Activated CD8-positive, alpha-beta memory T cell treated with anti-CD3 and anti-CD28 coated beads for 24 hours (primary cell): Measurements from ENCODE around the gene LYPD6.
"Not testable (repeated sequence)": the region's sequence is repeated elsewhere in the genome, so short reads cannot be mapped to it uniquely, and the experiment has no call there.

Source experiments
- DNase-seq: peaks from one replicate; pipeline ENCODE4 v3.0.0-alpha.2; 2020

The LYPD6 gene

DNA sequence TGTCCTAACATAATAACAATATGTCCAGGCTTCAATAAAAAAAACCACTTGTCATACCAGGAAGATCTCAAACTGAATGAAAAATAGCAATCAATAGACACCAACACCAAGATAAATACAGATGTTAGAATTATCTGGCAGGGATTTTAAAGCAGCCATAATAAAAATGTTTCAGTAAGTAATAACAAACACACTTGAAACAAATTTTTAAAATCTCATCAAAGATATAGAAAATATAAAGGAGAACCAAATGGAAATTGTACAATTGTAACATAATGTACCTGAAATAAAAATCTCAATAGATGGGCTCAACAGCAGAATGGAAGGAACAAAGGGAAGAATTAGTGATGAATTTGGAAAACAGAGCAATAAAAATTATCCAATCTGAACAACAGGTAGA lies 128.1 kb downstream of the LYPD6 start:
- no peak for DNase-seq

DNA sequence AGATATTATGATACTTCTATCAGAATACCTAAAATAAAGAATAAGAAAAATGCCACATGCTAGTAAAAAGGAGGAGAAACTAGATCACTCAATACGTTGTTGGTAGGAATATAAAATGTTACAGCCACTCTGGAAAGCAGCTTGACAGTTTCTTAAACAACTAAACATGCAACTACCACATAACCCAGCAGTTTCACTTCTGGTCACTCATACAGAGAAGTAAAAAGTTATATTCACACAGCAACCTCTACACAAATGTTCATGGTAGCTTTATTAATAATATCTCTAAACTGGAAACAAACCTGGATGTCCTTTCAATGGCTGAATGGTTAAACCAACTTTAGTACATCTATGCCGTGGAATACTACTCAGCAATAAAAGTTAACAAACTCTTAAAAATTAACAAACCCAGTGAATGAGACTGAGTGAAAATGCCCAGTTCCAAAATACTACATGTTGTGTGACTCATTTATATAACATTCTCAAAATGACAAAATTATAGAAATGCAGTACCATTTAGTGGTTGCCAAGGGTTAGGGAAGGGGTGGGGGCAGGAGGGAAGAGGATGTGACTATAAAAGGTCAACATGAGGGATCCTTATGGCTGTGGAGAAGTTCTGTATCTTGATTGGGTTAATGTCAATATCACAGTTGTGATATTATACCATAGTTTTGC lies 133.1 kb downstream of the LYPD6 start:
- DNase-seq = no peak

DNA sequence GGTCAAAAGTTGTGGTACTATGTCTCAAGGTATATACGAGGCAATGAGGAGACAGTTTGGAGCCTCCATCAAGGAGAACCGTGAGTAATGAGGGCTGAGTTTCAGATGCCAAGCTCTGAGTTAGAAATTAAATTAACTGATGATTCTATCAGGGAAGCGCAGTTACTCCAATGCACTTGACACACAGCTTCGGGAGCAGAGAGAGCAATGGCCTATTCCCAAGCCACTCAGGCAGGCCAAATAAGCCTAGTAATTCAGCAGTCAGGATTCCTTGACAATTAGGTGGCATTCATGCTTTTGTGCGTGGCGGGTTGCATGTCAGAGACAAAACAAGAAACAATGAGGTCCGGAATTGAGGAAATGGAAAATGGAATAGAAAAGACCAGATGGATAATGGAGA lies 134.0 kb downstream of the LYPD6 start:
- no peak for DNase-seq

DNA sequence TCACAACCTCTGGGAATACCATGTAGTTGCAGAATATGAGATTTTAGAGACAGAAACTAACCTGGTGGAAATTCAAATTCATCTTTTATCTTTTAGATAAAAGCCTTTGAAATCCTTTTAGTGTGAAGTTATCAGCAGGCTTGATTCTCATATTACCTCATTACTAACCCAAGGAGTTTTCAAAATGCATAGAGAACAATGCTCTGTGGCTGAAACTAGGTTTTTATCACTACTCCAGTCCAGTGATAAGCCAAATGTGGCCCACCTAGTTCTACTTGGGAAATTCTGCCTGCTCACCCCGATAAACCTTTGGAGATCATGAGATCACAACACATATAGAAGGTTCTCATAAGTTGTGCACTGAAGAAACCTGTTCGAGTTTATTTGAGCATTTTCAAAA lies 135.5 kb downstream of the LYPD6 start:
- no peak for DNase-seq

DNA sequence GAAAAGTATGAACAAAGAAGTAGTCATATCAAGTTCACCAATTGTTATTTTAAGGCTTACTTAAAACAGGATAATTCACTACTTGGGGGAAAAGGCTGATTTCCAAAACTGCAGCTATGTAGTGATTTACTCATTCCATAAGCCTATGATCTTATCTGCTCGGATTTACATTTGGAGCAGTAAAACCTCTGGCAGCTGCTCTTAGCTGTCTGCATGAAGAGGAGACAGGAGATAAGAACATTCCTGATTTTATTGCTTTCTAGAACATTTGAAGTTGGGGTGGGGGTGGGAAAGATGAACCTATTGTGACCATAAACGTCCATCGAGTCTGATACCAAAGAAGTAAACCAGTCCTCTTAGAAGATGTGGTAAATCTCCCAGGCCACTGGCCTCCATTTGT lies 136.2 kb downstream of the LYPD6 start:
- no peak for DNase-seq

DNA sequence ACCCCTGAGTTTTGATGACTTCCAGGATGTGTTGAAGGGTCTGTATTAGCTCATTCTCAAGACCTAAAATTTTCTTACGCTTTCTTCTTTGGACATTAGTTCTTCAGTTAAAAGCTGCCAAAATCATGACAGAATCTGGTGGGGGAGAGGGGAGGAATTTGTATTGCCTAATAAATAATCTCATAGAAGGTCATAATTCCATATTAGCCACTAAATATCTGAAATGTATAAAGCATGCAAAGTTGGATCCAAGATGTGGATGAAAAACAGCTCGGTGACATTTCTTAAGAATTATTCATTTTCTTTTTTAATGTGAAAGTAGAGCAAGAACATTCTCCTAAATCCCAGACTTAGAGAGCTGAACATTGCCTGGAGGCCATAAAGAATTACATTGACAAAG lies 137.0 kb downstream of the LYPD6 start:
- DNase-seq = no peak

DNA sequence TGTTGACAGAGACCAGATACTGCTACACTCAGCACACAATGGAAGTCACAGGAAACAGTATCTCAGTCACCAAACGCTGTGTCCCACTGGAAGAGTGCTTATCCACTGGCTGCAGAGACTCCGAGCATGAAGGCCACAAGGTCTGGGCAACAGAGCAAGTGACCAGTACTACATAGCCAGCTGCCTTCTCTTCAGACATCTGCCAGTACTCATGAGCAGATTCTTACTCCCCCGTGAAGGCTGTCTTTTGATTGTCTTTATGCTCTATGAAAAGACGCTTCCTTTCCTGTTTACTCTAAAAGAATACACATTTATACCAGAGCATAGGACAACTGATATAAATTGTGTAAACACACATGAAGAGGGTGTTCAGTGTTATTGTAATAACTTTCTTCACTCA lies 138.2 kb downstream of the LYPD6 start:
- DNase-seq = no peak

DNA sequence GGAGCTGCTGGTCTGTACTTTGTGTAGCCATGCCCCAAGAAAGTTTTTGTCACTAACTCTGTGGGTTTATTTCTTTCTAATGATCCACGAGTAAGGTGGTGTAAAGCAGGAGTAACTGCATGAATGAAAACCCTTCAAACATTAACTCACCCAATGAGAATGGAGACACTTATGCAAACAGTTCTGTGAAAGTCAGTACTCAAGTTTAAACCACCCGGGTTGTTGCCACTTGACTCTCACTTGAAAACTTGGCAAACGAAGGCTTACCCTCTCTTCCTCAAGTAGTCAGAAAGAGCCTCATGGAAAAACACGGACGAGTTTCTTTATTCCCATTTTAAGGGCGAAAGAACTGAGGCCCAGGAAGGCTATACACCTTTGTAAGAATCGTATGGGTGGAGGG lies 139.7 kb downstream of the LYPD6 start:
- no peak for DNase-seq

DNA sequence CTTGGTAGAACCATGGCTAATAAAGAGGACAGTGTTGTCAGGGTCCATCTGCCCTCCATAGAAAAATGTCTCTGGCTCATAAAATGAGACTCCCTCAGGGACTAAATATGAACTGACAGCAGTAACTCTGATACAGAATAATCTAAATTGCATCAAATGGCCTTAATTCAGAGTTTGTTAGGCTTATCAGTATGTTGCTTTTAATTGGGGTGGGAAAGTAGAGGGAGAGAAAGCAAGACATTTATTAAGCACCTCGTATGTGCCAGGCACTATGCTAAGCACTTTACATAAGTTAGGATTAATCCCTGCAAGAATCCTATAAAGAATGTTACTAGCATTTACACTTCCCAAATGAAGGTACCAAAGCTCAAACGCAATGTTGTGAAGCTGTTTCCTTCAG lies 142.0 kb downstream of the LYPD6 start:
- DNase-seq = no peak

DNA sequence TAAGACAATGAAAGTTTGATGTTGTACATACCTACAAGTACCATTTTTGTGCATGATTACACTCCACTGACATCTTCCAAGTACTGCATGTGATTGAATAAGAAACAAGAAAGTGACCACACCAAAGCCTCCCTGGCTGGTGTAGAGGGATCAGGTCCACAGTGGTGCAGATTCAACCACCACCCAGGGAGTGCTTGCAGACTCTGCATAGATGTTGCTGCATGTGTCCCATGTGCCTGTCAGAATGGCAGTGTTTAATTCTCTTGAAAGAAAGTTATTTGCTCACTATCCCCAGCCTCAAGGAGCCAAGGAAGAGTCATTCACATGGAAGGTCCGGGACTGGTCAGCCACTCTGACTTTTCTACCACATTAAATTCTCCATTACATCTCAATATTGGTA lies 142.7 kb downstream of the LYPD6 start:
- DNase-seq = no peak

DNA sequence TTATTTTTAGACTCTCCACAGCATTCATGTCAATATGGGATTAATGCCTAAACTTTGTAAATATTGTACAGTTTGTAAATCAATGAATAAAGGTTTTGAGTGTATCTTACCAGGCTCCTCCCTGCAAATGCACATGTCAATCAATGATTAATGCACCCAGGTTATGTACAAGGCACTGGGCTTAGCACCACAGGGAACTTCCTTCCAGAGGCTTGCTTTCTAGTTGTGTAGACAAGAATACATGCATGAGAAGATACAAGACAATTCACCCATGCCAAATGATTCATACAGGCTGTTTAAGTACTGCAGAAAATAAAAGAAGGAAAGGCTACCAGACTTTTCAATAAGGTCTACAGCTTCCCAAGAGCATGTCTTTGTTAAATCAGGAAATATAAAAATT lies 143.1 kb downstream of the LYPD6 start:
- DNase-seq = no peak

DNA sequence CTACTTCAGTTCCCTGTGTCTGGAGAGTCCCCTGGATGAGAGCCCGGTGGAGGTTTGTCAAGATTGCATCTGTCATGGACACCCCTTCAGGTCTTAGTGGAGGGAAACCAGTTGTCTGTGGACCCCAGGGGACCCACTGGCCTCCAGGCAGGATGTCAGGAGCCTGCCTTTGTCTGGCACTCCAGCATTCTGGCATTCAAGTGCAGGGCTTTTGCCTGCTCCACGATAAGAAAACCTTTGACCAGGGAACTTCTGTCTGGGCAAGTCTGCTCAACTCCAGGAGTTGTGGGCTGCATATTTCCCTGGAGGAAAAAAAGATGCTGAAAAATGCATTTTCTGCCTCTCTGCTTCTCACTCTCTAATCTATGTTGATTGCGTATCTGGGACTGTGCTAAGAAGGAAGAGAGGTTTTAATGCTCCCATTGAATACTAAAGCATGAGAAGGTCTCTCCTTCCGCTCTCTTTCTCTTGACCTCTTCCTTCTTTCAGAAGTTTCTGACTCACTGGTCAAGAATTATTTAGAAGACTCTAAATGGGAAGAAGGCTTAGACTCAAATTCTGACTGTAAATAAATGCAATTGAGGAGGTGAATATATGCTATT lies 152.7 kb downstream of the LYPD6 start:
- no peak for DNase-seq

DNA sequence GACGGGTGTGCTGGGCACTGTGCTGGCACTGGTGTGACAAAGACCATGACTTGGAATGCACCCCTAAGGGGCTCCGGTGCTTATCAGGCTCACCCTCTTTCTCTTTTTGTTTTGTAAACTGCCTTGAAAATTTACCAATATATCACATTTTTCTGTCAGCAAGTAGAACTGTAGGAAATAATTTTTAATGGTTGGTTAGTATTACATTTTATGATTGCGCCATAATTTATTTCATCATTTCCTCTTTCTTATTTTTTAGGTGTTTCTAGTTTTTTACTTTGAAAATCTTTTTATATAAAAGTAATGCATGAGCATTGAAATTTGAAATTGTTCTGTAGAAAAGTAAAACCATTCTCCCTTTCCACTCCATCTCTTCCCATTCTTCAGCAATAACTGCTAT lies 156.3 kb downstream of the LYPD6 start:
- DNase-seq = no peak

DNA sequence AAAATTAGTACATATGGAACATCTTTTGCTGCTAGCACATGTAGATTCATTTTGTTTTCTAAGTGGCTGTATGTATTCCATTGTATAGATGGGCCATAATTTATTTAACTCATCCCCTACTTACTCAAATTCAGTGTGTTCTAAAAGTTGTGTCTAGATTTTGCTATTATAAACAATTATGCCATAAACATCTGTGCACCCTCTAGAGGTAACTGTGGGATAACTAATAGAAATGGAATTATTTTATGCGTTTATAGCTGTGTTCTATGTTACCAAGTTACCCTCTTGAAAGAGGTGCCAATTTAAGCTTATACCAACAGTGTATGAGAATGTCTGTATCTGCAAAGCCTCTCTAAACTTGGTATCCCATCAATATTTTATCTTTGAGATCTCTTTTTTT lies 156.8 kb downstream of the LYPD6 start:
- no peak for DNase-seq

DNA sequence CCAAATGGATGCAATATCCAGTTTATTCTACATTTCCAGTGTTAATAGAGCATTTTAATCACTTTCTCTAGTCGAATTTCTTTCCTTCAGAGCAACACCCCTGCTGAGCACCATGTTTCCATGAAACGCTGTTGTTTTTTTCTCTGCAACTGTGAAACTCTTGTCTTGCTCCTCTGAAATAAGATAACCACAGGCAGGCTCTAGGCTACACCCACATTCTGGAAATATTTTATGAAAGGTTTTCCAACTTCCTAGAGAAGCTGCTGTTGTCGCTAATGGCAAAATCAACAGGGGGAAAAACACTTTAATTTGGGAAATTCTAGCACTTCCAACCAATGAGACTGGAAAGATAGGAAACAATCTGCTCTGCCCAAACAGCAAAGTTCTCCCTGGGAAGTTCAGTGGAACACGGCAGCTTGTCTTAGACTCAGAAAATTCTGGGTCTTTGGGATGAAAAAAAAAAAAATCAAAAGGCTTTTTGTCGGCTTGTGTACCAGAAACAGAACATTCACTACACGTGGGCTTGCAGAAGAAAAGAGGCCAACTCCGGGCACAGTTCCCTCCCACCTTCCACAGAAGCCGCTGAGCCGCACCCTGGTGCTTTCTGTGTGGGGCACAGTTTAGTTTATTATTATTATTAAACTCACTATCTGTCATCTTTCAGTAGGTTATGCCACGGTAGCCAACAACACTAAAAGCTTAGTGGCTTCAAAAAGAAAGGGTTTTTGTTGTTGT lies 158.5 kb downstream of the LYPD6 start:
- no peak for DNase-seq

DNA sequence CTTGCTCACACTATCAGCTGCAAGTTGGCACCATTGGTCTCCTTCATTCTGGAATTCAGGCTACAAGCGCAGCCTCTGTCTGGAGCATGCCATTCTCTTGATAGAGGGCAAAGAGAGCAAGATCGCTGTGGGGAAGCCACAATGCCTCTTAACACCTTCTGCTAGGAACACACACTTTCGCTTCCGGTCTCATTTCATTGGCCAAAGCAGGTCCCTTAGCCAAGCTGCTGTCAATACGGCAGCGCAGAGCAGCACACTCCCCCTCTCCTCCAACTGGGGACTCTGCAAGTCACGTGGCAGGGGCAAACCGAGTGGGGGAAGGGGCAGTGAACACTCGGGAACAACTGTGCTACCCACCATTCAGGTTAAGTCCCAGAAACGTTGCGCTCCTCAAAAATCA lies 159.1 kb downstream of the LYPD6 start:
- no peak for DNase-seq

DNA sequence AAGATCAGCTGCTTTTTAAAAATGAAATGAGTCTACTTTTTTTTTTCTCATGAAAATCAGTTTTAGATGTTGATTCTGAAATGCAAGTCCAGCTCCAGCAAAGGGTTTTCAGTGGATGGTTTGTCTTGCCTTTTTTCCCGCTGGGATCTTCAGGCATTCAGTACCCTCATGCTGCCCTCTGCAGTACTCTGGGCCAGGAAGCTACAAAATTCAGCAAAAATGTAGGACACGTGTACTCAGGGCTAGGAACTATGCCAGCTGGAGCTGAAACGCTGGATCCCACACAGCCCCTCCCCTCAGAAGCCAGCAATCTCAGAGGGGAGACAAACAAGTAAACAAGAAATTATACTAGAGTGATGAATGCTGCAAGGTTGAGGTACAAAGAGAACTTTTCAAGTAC lies 159.9 kb downstream of the LYPD6 start:
- DNase-seq = no peak

DNA sequence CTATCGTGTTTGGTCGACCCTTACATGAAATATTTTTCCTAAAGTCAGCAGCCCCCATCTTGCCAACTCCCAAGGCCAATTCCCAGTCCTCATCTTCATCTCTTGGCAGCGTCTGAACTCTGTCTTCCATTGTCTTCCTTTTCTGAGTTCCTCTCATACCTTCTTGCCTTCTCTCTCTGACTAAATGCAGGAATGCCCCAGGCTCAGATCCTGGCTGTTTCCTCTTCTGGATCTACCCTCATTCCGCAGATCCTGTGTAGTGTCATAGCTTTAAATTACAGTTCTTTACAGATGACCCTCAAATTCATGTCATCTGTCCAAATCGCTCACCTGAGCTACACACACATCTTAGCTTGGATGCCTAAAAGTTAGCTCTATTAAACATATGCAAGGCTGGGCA lies 162.5 kb downstream of the LYPD6 start:
- no peak for DNase-seq

DNA sequence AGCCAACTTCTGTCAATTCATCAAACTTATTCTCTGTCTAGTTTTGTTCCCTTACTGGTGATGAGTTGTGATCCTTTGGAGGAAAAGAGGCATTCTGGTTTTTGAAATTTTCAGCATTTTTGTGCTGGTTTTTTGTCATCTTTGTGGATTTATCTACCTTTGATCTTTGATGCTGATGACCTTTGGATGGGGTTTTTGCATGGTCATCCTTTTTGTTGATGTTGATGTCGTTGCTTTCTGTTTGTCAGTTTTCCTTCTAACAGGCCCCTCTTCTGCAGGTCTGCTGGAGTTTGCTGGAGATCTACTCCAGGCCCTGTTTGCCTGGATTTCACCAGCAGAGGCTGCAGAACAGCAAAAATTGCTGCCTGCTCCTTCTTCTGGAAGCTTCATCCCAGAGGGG lies 168.8 kb downstream of the LYPD6 start:
- not testable (repeated sequence) for DNase-seq

DNA sequence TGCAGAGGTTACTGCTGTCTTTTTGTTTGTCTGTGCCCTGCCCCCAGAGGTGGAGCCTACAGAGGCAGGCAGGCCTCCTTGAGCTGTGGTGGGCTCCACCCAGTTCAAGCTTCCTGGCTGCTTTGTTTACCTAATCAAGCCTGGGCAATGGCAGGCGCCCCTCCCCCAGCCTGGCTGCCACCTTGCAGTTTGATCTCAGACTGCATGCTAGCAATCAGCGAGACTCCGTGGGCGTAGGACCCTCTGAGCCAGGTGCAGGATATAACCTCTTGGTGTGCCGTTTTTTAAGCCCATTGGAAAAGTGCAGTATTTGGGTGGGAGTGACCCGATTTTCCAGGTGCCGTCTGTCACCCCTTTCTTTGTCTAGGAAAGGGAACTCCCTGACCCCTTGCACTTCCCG lies 176.4 kb downstream of the LYPD6 start:
- DNase-seq = not testable (repeated sequence)

DNA sequence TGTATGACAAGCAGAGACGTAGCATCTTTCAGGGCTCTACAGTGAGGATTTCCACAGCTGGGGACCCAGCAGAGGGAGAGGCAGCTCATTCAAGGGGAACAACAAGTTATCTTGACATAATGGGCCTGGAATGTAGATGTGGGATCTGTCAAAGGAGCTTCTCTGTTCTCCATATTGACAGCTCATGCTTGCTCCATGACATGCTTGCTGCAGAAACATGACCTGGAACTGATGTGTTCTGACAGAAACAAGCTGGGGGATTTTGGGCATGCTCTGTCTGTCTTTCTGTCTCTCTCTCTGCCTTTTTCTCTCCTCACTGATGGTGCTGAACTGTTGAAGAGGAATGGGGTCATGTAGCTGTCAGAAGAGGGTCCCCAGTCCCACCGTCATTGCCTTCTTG lies 177.6 kb downstream of the LYPD6 start:
- no peak for DNase-seq

DNA sequence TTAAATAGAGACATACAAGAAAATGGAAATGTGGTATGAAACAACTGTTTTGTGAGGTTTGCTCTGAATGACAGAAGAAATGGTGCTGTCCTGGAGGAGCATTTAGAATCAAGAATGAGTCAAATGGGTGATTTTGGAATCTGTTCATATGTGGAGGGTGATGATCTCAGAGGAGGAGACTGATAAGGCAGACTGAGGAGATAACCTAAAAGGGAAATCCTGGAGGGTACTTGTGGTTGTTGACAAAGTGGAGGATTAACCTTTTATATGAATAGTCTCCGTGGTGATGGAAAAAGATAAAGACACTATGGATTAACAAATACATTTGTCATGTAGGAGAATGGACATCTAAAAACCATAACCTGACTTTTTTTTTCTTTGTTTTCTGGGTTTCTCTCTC lies 183.1 kb downstream of the LYPD6 start:
- no peak for DNase-seq
